ENCODE data around the gene C1QTNF1.

Gene C1QTNF1

DNA sequence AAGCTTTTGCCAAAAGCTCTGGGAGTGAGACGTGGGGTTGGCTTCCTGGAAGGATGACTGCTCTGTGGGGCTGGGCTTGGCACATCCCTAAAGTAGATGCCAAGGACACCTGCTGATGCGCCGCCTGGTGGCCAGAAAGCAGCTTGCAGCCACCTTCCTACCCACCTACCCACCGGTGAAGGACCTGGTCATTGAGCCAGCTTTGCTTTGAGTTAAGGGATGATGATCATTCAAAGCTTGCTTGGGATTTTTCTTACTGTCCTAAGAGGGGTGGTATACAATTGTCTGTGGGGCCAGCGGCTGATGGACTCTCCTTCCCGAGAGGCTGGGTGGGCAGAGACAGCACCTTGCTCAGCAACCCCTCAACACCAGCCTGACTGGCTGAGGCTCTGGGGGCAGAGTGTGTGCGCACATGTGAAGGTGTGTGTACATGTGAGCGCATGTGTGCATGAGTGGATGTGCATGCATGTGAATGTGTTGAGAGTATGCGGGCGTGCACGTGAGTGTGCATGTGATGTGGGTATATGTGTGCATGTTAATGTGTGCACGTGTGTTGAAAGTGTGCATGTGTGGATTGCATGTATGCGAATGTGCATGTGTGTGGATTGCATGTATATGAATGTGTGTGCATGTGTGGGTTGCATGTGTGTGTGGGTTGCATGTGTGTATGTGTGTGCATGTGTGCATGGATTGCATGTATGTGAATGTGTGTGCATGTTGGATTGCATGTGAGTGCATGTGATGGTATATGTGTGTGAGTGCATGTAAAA lies 18.6 kb downstream of the C1QTNF1 start:
- DNase-seq: no peak

DNA sequence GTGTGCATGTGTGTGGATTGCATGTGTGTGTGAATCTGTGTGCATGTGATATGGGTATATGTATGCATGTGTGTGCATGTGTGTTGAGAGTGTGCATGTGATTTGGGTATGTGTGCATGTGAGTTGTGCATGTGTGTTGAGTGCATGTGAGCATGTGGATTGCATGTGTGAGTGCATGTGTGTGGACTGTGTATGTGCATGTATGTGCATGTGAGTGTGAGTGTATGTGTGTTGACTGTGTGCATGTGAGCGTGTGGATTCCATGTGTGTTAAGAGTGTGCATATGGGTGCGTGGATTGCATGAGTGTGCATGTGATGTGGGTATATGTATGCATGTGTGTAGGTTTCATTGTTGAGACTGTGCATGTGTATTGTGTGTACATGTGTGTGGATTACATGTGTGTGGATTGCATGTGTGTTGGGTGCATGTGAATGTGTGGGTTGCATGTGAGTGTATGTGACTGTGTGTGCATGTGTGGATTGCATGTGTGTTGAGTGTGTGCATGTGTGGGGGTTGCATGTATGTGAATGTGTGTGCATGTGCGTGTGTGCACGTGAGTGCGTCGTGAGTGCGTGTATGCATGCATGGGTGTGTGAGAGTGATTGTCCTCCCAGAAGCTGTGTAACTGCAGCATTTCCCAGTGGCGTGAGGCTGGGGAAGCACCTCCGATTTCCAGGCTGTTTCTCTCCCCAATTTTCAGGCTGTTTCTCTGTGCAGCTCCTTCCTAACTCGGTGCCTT lies 19.4 kb downstream of the C1QTNF1 start:
- no peak for DNase-seq

DNA sequence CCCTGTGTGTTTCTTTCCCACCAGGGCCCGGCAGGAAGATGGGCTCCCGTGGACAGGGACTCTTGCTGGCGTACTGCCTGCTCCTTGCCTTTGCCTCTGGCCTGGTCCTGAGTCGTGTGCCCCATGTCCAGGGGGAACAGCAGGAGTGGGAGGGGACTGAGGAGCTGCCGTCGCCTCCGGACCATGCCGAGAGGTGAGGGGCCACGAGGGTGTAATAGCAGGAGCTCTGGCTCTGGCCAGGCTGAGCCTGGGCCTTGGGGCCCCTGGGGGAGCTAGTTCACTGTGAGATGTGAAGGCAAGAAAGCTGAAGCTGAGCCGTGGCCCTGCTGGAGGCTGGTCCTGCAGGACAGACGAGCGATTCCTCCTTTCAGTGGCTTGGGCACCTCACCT lies 20.0 kb downstream of the C1QTNF1 start:
- no peak for DNase-seq

DNA sequence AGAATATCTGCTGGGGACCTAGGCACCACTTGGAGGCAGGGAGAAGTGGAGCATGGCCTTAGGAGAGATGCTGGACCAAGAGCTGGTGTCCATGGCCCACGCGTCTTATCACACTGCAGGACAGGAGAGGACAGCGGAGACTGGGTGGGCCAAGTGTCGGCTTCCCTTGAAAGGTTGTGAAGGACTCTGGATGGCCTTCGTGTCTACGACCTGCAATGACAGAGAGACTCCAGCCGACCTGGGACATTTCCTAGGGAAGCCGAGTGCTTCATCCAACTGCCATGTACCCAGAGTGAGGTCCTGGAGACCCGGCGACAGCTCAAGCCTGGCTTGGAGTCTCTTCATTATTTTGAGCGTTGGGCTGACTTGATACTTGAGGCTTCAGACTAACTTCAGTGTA lies 20.5 kb downstream of the C1QTNF1 start:
- DNase-seq: no peak

DNA sequence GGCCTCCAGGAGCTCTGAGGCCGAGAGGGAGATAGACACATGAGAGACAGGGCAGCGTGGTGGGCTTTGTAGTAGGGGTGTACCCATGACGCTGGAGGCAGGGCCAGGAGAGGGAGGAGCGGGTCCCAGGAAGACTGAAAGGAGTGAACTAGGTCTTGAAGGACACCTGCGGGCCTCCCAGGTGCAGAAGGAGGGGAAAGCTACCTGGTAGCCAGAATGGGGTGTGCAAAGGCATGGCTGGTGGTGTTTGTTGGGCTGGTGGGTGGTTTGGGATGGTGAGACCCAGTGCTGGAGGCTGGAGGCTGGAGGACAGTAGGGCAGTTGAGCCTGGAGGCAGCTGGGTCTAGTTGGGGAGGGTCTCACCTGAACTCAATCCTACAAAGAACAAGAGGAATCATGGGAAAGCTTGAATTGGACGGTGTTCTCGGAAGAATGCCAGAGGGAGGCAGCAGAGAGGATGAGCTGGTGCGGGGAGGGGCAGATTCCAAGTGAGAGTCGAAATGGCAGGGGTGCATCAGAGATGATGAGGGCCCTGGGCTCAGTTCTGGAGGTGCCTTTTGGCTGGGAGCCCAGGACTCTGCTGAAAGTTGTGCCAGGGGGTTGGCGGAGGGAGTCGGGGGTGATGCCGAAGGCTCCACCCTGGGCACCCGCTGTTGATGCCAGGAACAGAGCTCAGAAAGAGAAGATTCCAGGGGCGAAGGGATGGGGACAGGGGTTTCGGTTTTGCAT lies 21.2 kb downstream of the C1QTNF1 start:
- no peak for DNase-seq

DNA sequence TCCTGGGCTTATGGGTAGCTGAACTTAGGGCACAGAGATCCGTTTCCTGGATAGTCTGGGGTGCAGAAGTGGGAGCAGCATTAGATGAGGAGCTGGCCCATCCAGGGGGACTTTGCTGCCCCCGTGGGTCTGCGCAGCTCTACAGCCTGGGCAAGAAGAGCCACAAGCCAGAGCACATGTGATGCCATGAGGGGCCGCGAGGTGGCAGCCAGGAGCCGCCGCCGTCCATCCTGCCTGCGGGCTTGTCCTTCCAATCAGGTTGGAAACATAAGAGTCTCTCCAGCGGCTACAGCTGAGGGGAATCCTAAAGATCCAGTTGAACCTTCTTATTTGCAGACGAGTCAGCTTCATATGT lies 21.9 kb downstream of the C1QTNF1 start:
- peak; percentile 70 for DNase-seq

DNA sequence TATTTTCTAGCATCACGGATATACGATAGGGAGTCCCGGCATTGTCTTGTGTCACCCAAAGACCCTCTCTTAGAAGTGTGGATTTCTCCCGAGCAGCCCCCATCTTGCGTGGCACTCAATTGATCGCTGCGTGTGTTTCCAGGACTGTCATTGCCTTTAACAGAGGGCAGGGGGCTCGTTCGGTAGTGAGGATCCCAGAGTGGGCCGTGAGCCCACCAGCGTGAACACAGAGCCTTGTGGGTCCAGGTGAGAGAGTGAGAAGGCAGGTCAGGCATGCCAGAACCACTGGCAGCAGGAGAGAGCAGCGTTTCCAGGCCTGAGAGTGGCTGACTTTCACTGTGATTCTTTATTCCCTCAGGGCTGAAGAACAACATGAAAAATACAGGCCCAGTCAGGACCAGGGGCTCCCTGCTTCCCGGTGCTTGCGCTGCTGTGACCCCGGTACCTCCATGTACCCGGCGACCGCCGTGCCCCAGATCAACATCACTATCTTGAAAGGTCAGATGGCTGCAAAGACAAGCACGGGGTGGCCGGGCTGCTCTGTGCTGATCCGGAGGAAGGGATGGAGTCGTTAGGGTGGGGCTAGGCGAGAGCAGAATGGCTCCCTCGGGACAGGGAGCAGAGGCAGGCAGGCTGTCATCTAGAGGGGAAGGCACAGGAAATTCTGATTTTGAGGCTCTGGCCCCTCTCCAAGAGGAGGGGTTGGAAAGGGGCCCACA lies 22.4 kb downstream of the C1QTNF1 start:
- DNase-seq: no peak

DNA sequence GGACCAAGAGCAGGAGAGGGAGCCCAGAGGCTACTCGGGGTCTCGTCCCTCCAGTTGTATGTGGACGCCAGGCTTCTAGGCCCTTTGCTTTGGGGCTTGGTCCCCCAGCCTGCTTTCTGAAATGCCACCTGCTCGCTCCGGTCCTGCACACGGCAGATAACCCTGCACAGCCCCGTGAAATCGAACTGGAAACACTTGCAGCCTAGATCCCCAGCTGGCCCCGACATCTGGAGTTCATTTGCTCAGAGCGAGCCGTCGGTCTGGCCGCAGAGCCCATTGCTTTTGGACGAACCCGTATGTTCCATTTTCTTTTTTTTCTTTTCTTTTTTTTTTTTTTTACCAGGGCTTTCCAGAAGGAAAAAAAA lies 22.9 kb downstream of the C1QTNF1 start:
- no peak for DNase-seq

DNA sequence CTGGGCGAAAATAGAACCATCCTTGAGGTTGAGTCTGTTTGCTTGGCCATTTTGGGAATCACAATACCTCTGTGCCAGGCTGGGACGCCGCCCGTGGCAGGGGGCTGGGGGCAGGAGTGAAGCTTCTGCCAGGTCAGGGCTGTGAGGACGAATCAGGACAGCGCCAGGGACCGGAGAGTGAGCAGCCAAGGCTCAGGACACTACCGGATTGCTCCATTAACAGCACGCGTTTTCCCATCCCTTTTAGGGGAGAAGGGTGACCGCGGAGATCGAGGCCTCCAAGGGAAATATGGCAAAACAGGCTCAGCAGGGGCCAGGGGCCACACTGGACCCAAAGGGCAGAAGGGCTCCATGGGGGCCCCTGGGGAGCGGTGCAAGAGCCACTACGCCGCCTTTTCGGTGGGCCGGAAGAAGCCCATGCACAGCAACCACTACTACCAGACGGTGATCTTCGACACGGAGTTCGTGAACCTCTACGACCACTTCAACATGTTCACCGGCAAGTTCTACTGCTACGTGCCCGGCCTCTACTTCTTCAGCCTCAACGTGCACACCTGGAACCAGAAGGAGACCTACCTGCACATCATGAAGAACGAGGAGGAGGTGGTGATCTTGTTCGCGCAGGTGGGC lies 23.4 kb downstream of the C1QTNF1 start:
- DNase-seq: no peak

DNA sequence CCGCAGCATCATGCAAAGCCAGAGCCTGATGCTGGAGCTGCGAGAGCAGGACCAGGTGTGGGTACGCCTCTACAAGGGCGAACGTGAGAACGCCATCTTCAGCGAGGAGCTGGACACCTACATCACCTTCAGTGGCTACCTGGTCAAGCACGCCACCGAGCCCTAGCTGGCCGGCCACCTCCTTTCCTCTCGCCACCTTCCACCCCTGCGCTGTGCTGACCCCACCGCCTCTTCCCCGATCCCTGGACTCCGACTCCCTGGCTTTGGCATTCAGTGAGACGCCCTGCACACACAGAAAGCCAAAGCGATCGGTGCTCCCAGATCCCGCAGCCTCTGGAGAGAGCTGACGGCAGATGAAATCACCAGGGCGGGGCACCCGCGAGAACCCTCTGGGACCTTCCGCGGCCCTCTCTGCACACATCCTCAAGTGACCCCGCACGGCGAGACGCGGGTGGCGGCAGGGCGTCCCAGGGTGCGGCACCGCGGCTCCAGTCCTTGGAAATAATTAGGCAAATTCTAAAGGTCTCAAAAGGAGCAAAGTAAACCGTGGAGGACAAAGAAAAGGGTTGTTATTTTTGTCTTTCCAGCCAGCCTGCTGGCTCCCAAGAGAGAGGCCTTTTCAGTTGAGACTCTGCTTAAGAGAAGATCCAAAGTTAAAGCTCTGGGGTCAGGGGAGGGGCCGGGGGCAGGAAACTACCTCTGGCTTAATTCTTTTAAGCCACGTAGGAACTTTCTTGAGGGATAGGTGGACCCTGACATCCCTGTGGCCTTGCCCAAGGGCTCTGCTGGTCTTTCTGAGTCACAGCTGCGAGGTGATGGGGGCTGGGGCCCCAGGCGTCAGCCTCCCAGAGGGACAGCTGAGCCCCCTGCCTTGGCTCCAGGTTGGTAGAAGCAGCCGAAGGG lies 24.2 kb downstream of the C1QTNF1 start:
- no peak for DNase-seq

DNA sequence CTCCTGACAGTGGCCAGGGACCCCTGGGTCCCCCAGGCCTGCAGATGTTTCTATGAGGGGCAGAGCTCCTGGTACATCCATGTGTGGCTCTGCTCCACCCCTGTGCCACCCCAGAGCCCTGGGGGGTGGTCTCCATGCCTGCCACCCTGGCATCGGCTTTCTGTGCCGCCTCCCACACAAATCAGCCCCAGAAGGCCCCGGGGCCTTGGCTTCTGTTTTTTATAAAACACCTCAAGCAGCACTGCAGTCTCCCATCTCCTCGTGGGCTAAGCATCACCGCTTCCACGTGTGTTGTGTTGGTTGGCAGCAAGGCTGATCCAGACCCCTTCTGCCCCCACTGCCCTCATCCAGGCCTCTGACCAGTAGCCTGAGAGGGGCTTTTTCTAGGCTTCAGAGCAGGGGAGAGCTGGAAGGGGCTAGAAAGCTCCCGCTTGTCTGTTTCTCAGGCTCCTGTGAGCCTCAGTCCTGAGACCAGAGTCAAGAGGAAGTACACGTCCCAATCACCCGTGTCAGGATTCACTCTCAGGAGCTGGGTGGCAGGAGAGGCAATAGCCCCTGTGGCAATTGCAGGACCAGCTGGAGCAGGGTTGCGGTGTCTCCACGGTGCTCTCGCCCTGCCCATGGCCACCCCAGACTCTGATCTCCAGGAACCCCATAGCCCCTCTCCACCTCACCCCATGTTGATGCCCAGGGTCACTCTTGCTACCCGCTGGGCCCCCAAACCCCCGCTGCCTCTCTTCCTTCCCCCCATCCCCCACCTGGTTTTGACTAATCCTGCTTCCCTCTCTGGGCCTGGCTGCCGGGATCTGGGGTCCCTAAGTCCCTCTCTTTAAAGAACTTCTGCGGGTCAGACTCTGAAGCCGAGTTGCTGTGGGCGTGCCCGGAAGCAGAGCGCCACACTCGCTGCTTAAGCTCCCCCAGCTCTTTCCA lies 25.1 kb downstream of the C1QTNF1 start:
- no peak for DNase-seq

DNA sequence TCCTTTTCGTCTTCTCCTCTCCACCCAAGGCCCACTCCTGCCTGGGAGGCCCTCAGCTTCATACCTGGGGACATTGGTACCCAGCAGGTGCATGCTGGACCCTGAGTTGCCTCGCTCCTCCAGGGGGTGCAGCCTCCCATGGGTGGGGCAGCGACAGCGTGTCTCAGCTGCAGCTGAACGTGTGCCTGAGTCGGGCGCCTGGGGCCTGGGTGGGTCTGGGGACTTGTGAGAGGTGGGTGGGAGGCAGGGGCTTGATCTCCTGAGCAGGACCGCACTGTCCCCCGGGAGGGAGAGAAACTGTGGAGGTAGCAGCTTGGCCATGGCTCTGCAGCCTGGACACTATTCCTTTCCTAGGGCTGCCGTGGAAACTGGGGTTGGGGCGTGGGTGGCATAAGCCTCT lies 25.9 kb downstream of the C1QTNF1 start:
- no peak for DNase-seq

DNA sequence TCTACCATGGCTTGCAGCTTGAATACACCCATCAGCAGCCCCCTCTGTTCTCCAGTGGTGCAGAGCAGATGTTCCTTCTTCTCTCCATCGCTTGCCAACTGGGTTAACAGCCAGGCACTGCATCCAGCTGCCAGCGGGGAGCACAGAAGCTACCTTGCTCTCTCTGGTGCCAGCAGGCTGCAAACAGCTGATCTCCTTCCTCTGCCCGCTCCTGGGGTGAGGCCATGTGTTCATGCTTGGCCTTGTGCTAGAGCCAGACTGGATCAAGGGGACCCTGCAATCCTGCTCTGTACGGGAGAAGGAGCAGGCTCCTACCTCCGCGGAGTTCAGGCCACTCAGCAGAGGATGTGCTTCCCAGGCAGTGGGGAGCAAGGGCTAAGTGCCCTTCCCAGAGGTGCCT lies 26.6 kb downstream of the C1QTNF1 start:
- DNase-seq: peak; percentile 64

DNA sequence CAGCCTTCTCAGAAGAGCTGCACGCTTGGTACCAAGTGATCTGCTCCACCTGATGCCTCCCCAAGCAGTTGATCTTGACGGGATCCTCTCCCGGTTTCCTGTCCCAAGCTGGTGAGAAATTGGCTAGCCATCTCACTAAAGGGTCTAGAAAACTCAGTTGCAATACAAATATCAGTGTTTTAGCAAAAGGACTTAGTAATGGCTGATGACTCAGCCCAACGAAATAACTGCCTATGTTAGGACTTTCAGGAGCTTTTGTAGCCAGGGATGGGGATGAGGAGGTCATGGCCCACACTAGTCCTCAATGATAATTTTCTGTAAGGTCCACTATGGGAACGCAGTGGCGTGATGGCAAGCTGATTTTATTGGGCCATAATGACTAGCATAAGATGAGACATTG lies 27.3 kb downstream of the C1QTNF1 start:
- DNase-seq: no peak

DNA sequence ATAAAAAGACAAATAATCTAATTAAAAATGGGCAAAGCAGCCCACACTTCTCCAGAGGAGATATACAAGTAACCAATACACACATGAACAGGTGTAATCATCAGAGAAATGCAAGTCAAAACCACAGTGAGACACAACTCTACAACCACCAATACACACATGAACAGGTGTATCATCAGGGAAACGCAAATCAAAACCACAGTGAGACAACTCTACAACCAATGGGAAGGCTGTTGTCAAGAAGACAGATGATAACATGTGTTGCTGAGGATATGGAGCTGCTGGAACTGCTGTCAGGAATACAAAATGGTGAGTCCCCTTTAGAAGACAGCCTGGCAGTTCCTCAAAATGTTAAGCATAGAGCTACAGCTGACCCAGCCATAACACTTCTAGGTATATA lies 28.2 kb downstream of the C1QTNF1 start:
- DNase-seq: no peak

DNA sequence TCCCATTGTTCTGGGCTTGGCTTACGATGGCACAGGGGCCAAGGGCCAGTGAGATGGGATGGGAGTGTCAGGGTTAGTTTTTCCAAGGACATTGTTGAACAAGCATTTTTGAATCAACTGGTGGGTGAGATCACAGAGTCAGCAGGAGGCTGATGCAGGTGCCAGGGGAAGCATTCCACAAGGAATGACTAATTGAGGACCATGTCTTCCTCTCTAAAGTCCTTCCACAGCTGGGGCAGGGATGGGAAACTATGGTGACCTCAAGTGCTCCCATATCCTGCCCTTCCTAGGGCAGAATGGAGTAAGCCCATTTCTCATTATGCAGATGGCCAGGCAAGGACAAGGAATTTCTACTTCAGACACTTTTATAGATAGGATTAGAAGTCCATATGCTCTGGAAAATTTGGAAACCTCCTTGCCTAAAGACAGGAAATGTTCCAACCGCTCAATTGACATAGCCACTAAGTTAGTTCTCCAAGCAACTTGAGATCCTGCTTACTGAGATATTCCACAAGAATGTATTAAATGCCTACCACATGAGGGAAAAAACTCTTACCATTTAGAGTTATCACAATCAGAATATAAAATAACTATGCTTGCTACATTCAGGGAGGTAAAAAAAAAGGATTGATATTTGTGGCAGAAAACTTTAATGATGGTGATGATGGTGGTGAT lies 29.4 kb downstream of the C1QTNF1 start:
- DNase-seq: no peak

DNA sequence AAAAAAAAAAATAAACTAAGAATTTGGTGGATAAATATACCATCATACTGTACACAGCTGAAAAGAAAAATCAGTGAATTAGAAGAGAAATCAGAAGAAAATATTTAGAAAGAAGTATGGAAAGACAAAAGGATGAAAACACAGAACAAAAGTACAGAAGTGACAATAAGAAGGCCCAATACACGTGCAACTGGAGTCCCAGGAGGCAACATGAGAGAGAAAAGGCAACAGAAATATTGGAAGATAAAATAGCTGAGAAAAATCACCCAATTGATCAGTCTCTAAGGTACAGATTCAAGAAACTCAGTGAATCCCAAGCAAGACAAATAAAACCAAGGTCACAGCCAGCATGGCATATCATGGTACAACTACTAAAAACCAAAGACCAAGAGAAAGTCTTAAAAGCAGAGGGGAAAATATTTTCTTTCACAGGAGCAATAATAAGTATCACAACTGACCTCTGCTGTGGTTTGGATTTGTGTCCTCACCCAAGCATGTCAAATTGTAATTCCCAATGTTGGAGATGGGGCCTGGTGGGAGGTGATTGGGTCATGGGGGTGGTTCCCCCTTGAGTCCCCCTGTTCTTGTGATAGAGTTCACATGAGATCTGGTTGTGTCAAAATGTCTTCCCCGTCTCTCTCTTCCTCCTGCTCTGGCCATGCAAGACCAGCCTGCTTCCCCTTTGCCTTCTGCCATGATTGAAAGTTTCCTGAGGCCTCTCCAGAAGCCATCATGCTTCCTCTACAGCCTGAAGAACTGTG lies 30.4 kb downstream of the C1QTNF1 start:
- no peak for DNase-seq

DNA sequence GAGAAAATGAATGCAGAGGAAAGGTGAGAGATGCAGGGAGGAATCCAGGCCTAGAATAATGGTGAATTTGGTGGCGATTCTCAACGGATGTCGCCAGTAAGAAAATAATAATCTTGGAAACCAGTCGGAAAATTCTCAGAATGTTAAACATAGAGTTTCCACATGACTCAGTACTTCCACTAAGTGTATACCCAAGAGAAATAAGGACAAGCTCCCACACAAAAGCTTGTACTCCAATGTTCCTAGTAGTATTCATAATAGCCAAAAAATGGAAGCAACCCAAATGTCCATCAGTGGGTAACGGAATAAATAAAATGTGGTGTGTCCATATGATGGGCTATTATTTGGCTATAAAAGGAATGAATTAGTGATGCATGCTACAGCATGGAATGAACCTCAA lies 31.2 kb downstream of the C1QTNF1 start:
- no peak for DNase-seq

DNA sequence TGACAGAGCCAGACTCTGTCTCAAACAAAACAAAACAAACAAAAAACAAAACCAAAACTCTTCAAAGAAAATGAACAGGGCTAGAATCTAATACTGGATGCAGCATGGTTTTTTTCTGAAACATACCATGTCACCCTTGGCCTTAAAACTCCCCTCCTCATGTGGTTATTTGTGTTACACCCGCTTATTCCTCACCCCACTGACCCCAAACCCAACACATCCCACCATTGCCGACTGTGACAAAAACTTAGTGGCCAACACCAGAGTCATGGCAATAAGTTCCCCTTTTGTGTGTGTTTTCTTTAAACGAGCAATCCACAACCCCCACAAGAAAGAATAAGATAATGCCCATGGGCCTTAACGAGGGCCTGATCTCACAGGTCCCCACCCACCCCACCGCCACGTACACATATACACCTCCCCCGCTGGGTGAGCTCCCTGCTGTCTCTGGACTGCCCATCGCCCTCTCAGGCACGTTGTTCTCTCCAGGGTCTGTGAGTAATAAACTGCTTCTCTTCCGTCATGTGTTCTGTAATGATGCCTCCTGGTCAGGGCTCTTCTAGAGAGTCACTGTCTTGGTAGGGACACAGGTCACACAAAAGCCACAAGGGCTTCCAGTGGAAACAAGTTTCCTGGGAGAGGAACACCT lies 33.9 kb downstream of the C1QTNF1 start:
- no peak for DNase-seq

All from NCI-H446 treated with DMSO at 0.1 percent for 48 hours (cell line).